Endothelial cell of umbilical vein (primary cell): ENCODE results near the gene MTR. TPM values are rescaled to one million over a fixed set of nuclear protein-coding genes. Genes with fewer than 3 reads are reported as not detected.

Experiments
- BruUV-seq: library from RNA; stranded (reverse); fragments of 400-500 nt; replicated peaks from 2 replicates; lab custom pipeline; 2021; lab: Mats Ljungman, UMichigan
- CTCF ChIA-PET: fragments of 300-600, 350-600 bp; sonication (Branson Sonifier 250); formaldehyde crosslinking; loops from one replicate; lab custom pipeline; 2021; ENCODE audit warnings: antibody characterized with exemption, inconsistent platforms; lab: Charles Lee
- POLR2A ChIA-PET: fragments of 300-600, 350-600 bp; sonication (Branson Sonifier 250); formaldehyde crosslinking; loops from one replicate; lab custom pipeline; 2021; ENCODE audit warnings: antibody characterized with exemption, inconsistent platforms; lab: Charles Lee
- DNase-seq: peaks from one replicate; pipeline ENCODE4 v3.0.0-alpha.2; 2011; ENCODE audit warnings: low read depth, low spot score
- FAIRE-seq: peaks from 2 replicates; lab custom pipeline; 2011; peaks lifted over from hg19 to GRCh38; lab: Jason Lieb, UNC
- H2AFZ ChIP-seq: 2 replicates; pipeline ENCODE4 v1.6.0; 2012; ENCODE audit warnings: low read depth, low read length, control low read depth, inconsistent platforms
- H3K27ac ChIP-seq: 2 replicates; pipeline ENCODE4 v1.5.1; 2011; ENCODE audit warnings: low read depth, mild to moderate bottlenecking, control low read depth, low read length, moderate library complexity; ENCODE audit not compliant: insufficient read depth
- H3K27me3 ChIP-seq, 2 experiments: 2 replicates each; pipeline versions ENCODE4 v1.6.0 to v1.6.1; 2011; ENCODE audit warnings: low read length in 2 of 2, mixed read lengths in 1 of 2; ENCODE audit not compliant: control insufficient read depth in 2 of 2, insufficient read depth in 2 of 2
- H3K36me3 ChIP-seq, 2 experiments: 2 replicates in 1 of 2; 3 replicates in 1 of 2; pipeline ENCODE4 v1.5.1; 2011; ENCODE audit warnings: low read length in 2 of 2, mild to moderate bottlenecking in 1 of 2, moderate library complexity in 1 of 2; ENCODE audit not compliant: control insufficient read depth in 2 of 2, insufficient read depth in 2 of 2; ENCODE audit errors: extremely low read depth in 1 of 2
- H3K4me1 ChIP-seq: 3 replicates; pipeline ENCODE4 v1.5.1; 2011; ENCODE audit warnings: mild to moderate bottlenecking, low read length; ENCODE audit not compliant: control insufficient read depth, insufficient read depth; ENCODE audit errors: extremely low read depth
- H3K4me2 ChIP-seq: 2 replicates; pipeline ENCODE4 v1.6.1; 2011; ENCODE audit warnings: low read length, control low read depth, mixed read lengths; ENCODE audit not compliant: insufficient read depth
- H3K4me3 ChIP-seq, 3 experiments: fragments of 200-600 bp in 1 of 3; sonication (generic), shearing (Covaris generic) in 1 of 3; replicated peaks in 1 of 3; 2 replicates each; pipeline ENCODE4 v1.5.1; 2011 to 2016; ENCODE audit warnings: control low read depth in 3 of 3, low read length in 3 of 3, mild to moderate bottlenecking in 2 of 3, inconsistent platforms in 1 of 3, low read depth in 1 of 3, moderate library complexity in 1 of 3; ENCODE audit not compliant: insufficient read depth in 1 of 3
- H3K79me2 ChIP-seq: 2 replicates; pipeline ENCODE4 v1.6.0; 2012; ENCODE audit warnings: low read length, inconsistent platforms; ENCODE audit not compliant: control insufficient read depth, insufficient read depth
- H3K9ac ChIP-seq: replicated peaks from 2 replicates; pipeline ENCODE3; 2011; ENCODE audit warnings: low read length, control low read depth; ENCODE audit not compliant: insufficient read depth; ENCODE audit errors: extremely low read depth
- H3K9me1 ChIP-seq: replicated peaks from 3 replicates; pipeline ENCODE4 v1.6.0; 2011; ENCODE audit warnings: mild to moderate bottlenecking, low read length; ENCODE audit not compliant: control insufficient read depth, insufficient read depth; ENCODE audit errors: extremely low read depth
- H3K9me3 ChIP-seq: replicated peaks from 2 replicates; pipeline ENCODE4 v1.5.1; 2012; ENCODE audit warnings: low read length, inconsistent platforms; ENCODE audit not compliant: control insufficient read depth, insufficient read depth
- H4K20me1 ChIP-seq: replicated peaks from 2 replicates; pipeline ENCODE3; 2011; ENCODE audit warnings: mild to moderate bottlenecking, low read length; ENCODE audit not compliant: control insufficient read depth, insufficient read depth; ENCODE audit errors: extremely low read depth
- CTCF ChIP-seq, 2 donors: IDR thresholded peaks; 1 replicate in 1 of 2; 2 replicates in 1 of 2; pipeline ENCODE4 v1.5.1; 2011; ENCODE audit warnings: low read length in 2 of 2, mild to moderate bottlenecking in 2 of 2, moderate library complexity in 2 of 2, control low read depth in 1 of 2, inconsistent platforms in 1 of 2, low read depth in 1 of 2; ENCODE audit not compliant: insufficient read depth in 1 of 2; ENCODE audit errors: extremely low read depth in 1 of 2
- EZH2 ChIP-seq: IDR thresholded peaks from 2 replicates; pipeline ENCODE4 v1.6.1; 2012; ENCODE audit warnings: borderline replicate concordance, low read depth, mild to moderate bottlenecking, moderate library complexity, low read length, inconsistent platforms; ENCODE audit not compliant: severe bottlenecking
- FOS ChIP-seq: IDR thresholded peaks from 2 replicates; pipeline ENCODE4 v1.6.1; 2011; ENCODE audit warnings: mild to moderate bottlenecking, low read length, moderate library complexity, borderline replicate concordance; ENCODE audit not compliant: insufficient read depth
- GATA2 ChIP-seq: IDR thresholded peaks from 2 replicates; pipeline ENCODE4 v1.7.0; 2011; ENCODE audit warnings: low read depth, mild to moderate bottlenecking, moderate library complexity, mixed read lengths, low read length; ENCODE audit not compliant: insufficient read length, insufficient read depth
- JUN ChIP-seq: IDR thresholded peaks from 2 replicates; pipeline ENCODE4 v1.6.1; 2011; ENCODE audit warnings: borderline replicate concordance, low read depth; ENCODE audit not compliant: insufficient read length, insufficient read depth
- MAX ChIP-seq: IDR thresholded peaks from 2 replicates; pipeline ENCODE4 v1.6.1; 2011; ENCODE audit not compliant: insufficient read depth, insufficient read length
- MYC ChIP-seq: IDR thresholded peaks from one replicate; pipeline ENCODE4 v1.6.1; 2011; ENCODE audit warnings: mild to moderate bottlenecking, low read depth, low read length
- POLR2A ChIP-seq: IDR thresholded peaks from 2 replicates; pipeline ENCODE4 v1.6.1; 2012; ENCODE audit warnings: low read depth, mild to moderate bottlenecking, control low read depth, low read length
- POLR2AphosphoS5 ChIP-seq: IDR thresholded peaks from 2 replicates; pipeline ENCODE4 v1.6.1; 2012; ENCODE audit warnings: low read depth, mild to moderate bottlenecking, control low read depth, low read length, moderate library complexity; ENCODE audit not compliant: insufficient read depth
- dilution Hi-C: fragments of 300-500 bp; cut with MboI; formaldehyde crosslinking; loops from one replicate; pipeline ENCODE4 v1.15.0; 2019; ENCODE audit warnings: low sequenced_read_pairs; ENCODE audit not compliant: extremely low pct_ligation_motif_present
- intact Hi-C: fragments of 100-400 bp; cut with micrococcal nuclease; formaldehyde crosslinking; loops from one replicate; pipeline ENCODE4 v1.10.0; 2022
- polyA plus RNA-seq, 4 experiments: library from polyadenylated mRNA; depleted of rRNA in 3 of 4; stranded (reverse) in 3 of 4; unstranded in 1 of 4; fragments of >200 nt; gene quantifications; 2 replicates each; pipeline versions ENCODE4 v1.2.1 to v1.2.3, GENCODE V29; 2011 to 2012; ENCODE audit warnings: missing spikeins in 1 of 4
- total RNA-seq: library from RNA; stranded (reverse); gene quantifications from 2 replicates; pipeline ENCODE4 v1.2.3, GENCODE V29; 2021

MTR gene
- total and polyA plus RNA-seq, 2 donors (not counting 3 experiments of a cell fraction or from before 2014, with no cell fraction given), result 6.7 to 45.2 TPM

- ChIA-PET CTCF (no interaction called here), POLR2A (interaction anchor here (0.6 kb wide), 1 partner anchor 11 kb away, joined by 3 read pairs; no protein-coding TSS in a partner anchor)
- DNase-seq, result no peak
- BruUV-seq, result no TSS peak
- dilution Hi-C loops (no loop called here), intact Hi-C loops (no loop called here)
- Histone ChIP-seq H2AFZ (no peak overlapping the region), H3K4me2 (no peak overlapping the region), H3K4me3 (no peak overlapping the region), H3K9me1 (no peaks in the 10 kb centered on the region), H3K9ac (no peak overlapping the region), H3K27ac (no peak overlapping the region), H3K79me2 (no peaks in the 10 kb centered on the region), H3K4me1 (no peaks in the 10 kb centered on the region), H3K36me3 (peaks cover 23% of the 10 kb centered on the region in 2 experiments), H3K9me3 (no peaks in the 10 kb centered on the region), H4K20me1 (no peaks in the 10 kb centered on the region), H3K27me3 (no peaks in the 10 kb centered on the region)
- no peak for FAIRE-seq
- TF ChIP-seq GATA2 (no peak), CTCF (IDR thresholded peaks at IDR 0.05; ENCODE audit: extremely low read depth in 1 of 2, insufficient read depth in 1 of 2, low read depth in 1 of 2, low read length in 2 of 2) (no peak), POLR2A (no peak), MYC (no peak), POLR2AphosphoS5 (no peak), JUN (no peak), MAX (no peak), EZH2 (no peak), FOS (no peak)
Measured at GRCh38 chr1:236830116-236830515, 35.0 kb downstream of the MTR start.
